Upper lobe of left lung (tissue), 6 donors: ENCODE measurements around the gene FANCM. TPM values are rescaled to one million over a fixed set of nuclear protein-coding genes. Genes with fewer than 3 reads are reported as not detected.
A peak's percentile ranks its signal among the peaks of the same experiment; 100 is the strongest.
"Not testable (repeated sequence)": the region's sequence is repeated elsewhere in the genome, so short reads cannot be mapped to it uniquely, and the experiment has no call there.

Experiments used
- ATAC-seq, 2 donors: fragments of 200-7000 bp; cut with Tn5 transposase; one replicate each; pipeline ENCODE4 v1.9.1; 2022; ENCODE audit warnings: mild to moderate bottlenecking in 2 of 2, moderate library complexity in 2 of 2; ENCODE audit not compliant: low FRiP score in 2 of 2
- DNase-seq, 2 donors: peaks; one replicate each; pipeline ENCODE4 v3.0.0-alpha.2; 2019 to 2020
- H3K27ac ChIP-seq, 4 donors: fragments of 200-600 bp; sonication (generic); one replicate each; pipeline ENCODE4 v1.5.1; 2016 to 2019
- H3K27me3 ChIP-seq, 4 donors: fragments of 200-600 bp; sonication (generic); one replicate each; pipeline ENCODE4 v1.5.1; 2017 to 2019
- H3K36me3 ChIP-seq, 4 donors: fragments of 200-600 bp; sonication (generic); one replicate each; pipeline ENCODE4 v1.5.1; 2016 to 2019
- H3K4me1 ChIP-seq, 4 donors: fragments of 200-600 bp; sonication (generic); one replicate each; pipeline ENCODE4 v1.5.1; 2018 to 2019
- H3K4me3 ChIP-seq, 4 donors: fragments of 200-600 bp; sonication (generic); one replicate each; pipeline ENCODE4 v1.5.1; 2017 to 2019; ENCODE audit warnings: mild to moderate bottlenecking in 2 of 4, moderate library complexity in 1 of 4
- H3K9me3 ChIP-seq, 4 donors: fragments of 200-600 bp; sonication (generic); one replicate each; pipeline ENCODE4 v1.5.1; 2018 to 2019
- CTCF ChIP-seq, 6 experiments: fragments of 450-650 bp in 4 of 6; fragments of 200-600 bp in 2 of 6; sonication (generic) in 2 of 6; IDR thresholded peaks; one replicate each; pipeline ENCODE4 v1.5.1; 2016 to 2019; ENCODE audit warnings: antibody characterized with exemption in 6 of 6
- EP300 ChIP-seq, 4 donors: sonication (generic); formaldehyde crosslinking; IDR thresholded peaks; one replicate each; pipeline ENCODE4 v1.5.1; 2017; ENCODE audit warnings: antibody characterized with exemption in 4 of 4, control low read depth in 2 of 4
- POLR2A ChIP-seq, 4 donors: fragments of 450-650 bp; IDR thresholded peaks; one replicate each; pipeline ENCODE4 v1.5.1; 2016 to 2017; ENCODE audit warnings: antibody characterized with exemption in 4 of 4, mild to moderate bottlenecking in 2 of 4
- POLR2AphosphoS5 ChIP-seq, 2 donors: sonication (generic); formaldehyde crosslinking; IDR thresholded peaks; one replicate each; pipeline ENCODE4 v1.5.1; 2017; ENCODE audit warnings: antibody characterized with exemption in 2 of 2
- WGBS, 2 donors: methylation state at CpG; one replicate each; pipeline ENCODE4 v1.1.5; 2017 to 2018; 5-methylcytosine and 5-hydroxymethylcytosine counted together
- total RNA-seq, 6 donors: library from RNA; depleted of rRNA in 4 of 6; stranded (reverse); fragments of >200 nt in 4 of 6; gene quantifications; one replicate each; pipeline versions ENCODE4 v1.1.0 to v1.2.1, GENCODE V29; 2016 to 2021
- donor health status: DM: no; HTN: no; CAD: no; lungs with moderate emphysema.
- donor health status: DM: no; HTN: yes; CAD: no; lungs with severe emphysema.

The FANCM gene
- total RNA-seq, 6 donors from 2014 or later = 3.3 to 34.6 (median 4.6) TPM

DNA sequence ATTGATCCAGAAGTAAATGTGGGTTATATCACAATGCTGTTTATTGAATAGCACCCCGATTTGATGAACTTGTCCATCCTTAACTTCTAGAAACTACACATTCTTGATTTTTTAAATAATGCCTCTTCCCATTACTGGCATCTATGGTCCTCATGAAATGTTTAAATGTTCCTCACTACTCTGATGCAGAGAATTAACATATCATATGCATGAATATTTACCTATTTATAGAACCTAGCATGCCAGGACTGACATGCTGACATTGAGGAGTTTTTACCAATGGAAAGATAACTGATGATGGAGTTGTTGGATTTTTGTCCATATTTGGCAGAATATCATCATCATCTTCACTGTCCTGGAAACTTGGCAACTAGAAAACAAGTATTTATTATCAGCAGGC, 74.4 kb downstream of the FANCM start:
- H3K9me3 ChIP-seq = no peaks in the 10 kb centered on the region
- H3K36me3 ChIP-seq = peaks cover 4 to 68% (median 28%) of the 10 kb centered on the region in 4 donors
- DNase-seq = no peak
- WGBS, 2 donors = 100% methylated on average over 1 of the region's 1 CpG
- no peaks in the 10 kb centered on the region for H3K4me1 ChIP-seq
- TF ChIP-seq POLR2AphosphoS5 (IDR thresholded peaks at IDR 0.05) (no peak), POLR2A (IDR thresholded peaks at IDR 0.05) (no peak), EP300 (IDR thresholded peaks at IDR 0.05) (no peak), CTCF (IDR thresholded peaks at IDR 0.05) (no peak)
- H3K27me3 ChIP-seq = no peaks in the 10 kb centered on the region
- ATAC-seq = no peak
- no peak overlapping the region for H3K4me3 ChIP-seq
- no peak overlapping the region for H3K27ac ChIP-seq

GRCh38 chr14:45211295-45211694, 75.6 kb downstream of the FANCM start:
- no peak overlapping the region for H3K27ac ChIP-seq
- H3K9me3 ChIP-seq = no peaks in the 10 kb centered on the region
- no peak for TF ChIP-seq POLR2AphosphoS5 (IDR thresholded peaks at IDR 0.05)
- no peak for TF ChIP-seq CTCF (IDR thresholded peaks at IDR 0.05)
- TF ChIP-seq EP300 (IDR thresholded peaks at IDR 0.05) = no peak
- no peak for TF ChIP-seq POLR2A (IDR thresholded peaks at IDR 0.05)
- DNase-seq = no peak
- ATAC-seq = no peak
- H3K4me3 ChIP-seq = no peak overlapping the region
- H3K27me3 ChIP-seq = no peaks in the 10 kb centered on the region
- H3K4me1 ChIP-seq = no peaks in the 10 kb centered on the region
- 82 to 96% methylated on average over 1 of the region's 1 CpG for WGBS, 2 donors
- H3K36me3 ChIP-seq = peaks cover 4 to 78% (median 29%) of the 10 kb centered on the region in 4 donors

DNA sequence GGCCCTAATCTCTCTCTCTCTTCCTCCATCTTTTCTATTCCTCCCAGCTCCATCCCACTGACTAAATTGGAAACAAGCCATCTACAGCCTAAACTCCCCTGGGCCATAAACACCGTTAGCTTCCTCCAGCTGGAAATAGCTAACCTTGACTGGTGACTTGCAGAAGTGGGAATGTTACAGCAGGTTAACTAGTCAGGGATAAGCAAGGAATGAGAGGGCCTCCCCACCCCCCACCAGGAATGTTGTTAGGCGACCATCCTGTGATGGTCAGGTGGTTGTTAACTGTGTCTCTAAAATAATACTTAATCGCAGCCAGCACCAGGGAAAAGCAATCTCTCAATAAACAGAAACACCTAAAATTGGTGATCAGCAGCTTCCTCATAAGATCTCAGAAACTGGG, 76.5 kb downstream of the FANCM start:
- DNase-seq (no peak), ATAC-seq (no peak)
- 77 to 85% methylated on average over 3 of the region's 3 CpGs for WGBS, 2 donors
- TF ChIP-seq POLR2AphosphoS5 (IDR thresholded peaks at IDR 0.05) (no peak), EP300 (IDR thresholded peaks at IDR 0.05) (no peak), CTCF (IDR thresholded peaks at IDR 0.05) (no peak), POLR2A (IDR thresholded peaks at IDR 0.05) (no peak)
- Histone ChIP-seq H3K27me3 (no peaks in the 10 kb centered on the region), H3K9me3 (no peaks in the 10 kb centered on the region), H3K4me3 (no peak overlapping the region), H3K4me1 (no peaks in the 10 kb centered on the region), H3K27ac (no peak overlapping the region), H3K36me3 (peaks cover 7 to 76% (median 27%) of the 10 kb centered on the region in 4 donors)

DNA sequence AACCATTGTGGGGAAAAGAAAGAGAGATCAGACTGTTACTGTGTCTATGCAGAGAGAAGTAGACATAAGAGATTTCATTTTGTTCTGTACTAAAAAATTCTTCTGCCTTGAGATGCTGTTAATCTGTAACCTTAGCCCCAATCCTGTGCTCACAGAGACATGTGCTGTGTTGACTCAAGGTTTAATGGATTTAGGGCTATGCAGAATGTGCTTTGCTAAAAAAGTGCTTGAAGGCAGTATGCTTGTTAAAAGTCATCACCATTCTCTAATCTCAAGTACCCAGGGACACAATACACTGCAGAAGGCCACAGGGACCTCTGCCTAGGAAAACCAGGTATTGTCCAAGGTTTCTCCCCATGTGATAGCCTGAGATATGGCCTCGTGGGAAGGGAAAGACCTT, 78.0 kb downstream of the FANCM start:
- H3K4me3 ChIP-seq, ATAC-seq, H3K27me3 ChIP-seq, H3K9me3 ChIP-seq, DNase-seq, H3K4me1 ChIP-seq, H3K27ac ChIP-seq: not testable (repeated sequence)
- WGBS, 2 donors = 86 to 89% methylated on average over 1 of the region's 1 CpG
- H3K36me3 ChIP-seq = peaks cover 7 to 75% (median 29%) of the 10 kb centered on the region in 4 donors

DNA sequence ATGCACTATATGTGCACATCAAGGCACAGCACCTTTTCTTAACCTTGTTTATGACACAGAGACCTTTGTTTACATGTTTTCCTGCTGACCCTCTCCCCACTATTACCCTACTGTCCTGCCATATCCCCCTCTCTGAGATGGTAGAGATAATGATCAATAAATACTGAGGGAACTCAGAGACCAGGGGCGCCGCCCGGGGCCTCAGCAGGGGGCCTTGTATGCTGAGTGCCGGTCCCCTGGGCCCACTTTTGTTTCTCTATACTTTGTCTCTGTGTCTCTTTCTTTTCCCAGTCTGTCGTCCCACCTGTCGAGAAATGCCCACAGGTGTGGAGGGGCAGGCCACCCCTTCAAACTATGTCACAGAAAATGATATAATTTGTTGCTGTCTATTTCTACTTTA, 78.6 kb downstream of the FANCM start:
- not testable (repeated sequence) for H3K9me3 ChIP-seq, H3K4me1 ChIP-seq, H3K27me3 ChIP-seq, H3K27ac ChIP-seq, H3K4me3 ChIP-seq, ATAC-seq
- H3K36me3 ChIP-seq = peaks cover 7 to 69% (median 28%) of the 10 kb centered on the region in 4 donors
- DNase-seq = peak in 1 of 2 donors; percentile 73
- 90 to 94% methylated on average over 6 of the region's 6 CpGs for WGBS, 2 donors

GRCh38 chr14:45222485-45223262, 86.9 kb downstream of the FANCM start:
- WGBS, 2 donors = 88 to 89% methylated on average over 3 of the region's 3 CpGs
- H3K9me3 ChIP-seq = no peaks in the 10 kb centered on the region
- H3K36me3 ChIP-seq = peaks cover 0 to 47% (median 21%) of the 10 kb centered on the region in 4 donors
- no peak overlapping the region for H3K27ac ChIP-seq
- no peak for DNase-seq
- no peaks in the 10 kb centered on the region for H3K4me1 ChIP-seq
- TF ChIP-seq POLR2AphosphoS5 (IDR thresholded peaks at IDR 0.05) (no peak), CTCF (IDR thresholded peaks at IDR 0.05) (no peak), EP300 (IDR thresholded peaks at IDR 0.05) (no peak), POLR2A (IDR thresholded peaks at IDR 0.05) (no peak)
- no peak overlapping the region for H3K4me3 ChIP-seq
- no peaks in the 10 kb centered on the region for H3K27me3 ChIP-seq
- ATAC-seq = no peak
